H1 (cell line): ENCODE measurements around the gene PIAS1. TPM values are rescaled to one million over a fixed set of nuclear protein-coding genes. Genes with fewer than 3 reads are reported as not detected.
A peak's percentile ranks its signal among the peaks of the same experiment; 100 is the strongest.

ENCODE experiments used
- CTCF ChIA-PET: fragments of 300-600 bp; sonication (Branson Sonifier 250); formaldehyde crosslinking; loops from one replicate; lab custom pipeline; 2021; ENCODE audit not compliant: partially characterized antibody; lab: Charles Lee
- POLR2A ChIA-PET: fragments of 300-600 bp; sonication (Branson Sonifier 250); formaldehyde crosslinking; loops from one replicate; lab custom pipeline; 2021; ENCODE audit warnings: inconsistent platforms; ENCODE audit not compliant: partially characterized antibody; lab: Charles Lee
- DNase-seq, 2 experiments: peaks; one replicate each; pipeline versions ENCODE4 v3.0.0 to v3.0.0-alpha.2; 2010 to 2022; ENCODE audit warnings: low spot score in 2 of 2, low read depth in 1 of 2, mixed read lengths in 1 of 2
- FAIRE-seq: peaks from 2 replicates; lab custom pipeline; 2011; peaks lifted over from hg19 to GRCh38; lab: Jason Lieb, UNC
- H2AFZ ChIP-seq: 2 replicates; pipeline ENCODE4 v1.8.1; 2012; ENCODE audit warnings: low read length, inconsistent platforms
- H2AK5ac ChIP-seq: 2 replicates; pipeline ENCODE4 v1.6.1; 2013; ENCODE audit warnings: low read depth, low read length
- H2BK120ac ChIP-seq: replicated peaks from 2 replicates; pipeline ENCODE3; 2013; ENCODE audit warnings: low read depth, low read length, inconsistent platforms
- H2BK12ac ChIP-seq: 2 replicates; pipeline ENCODE4 v1.6.1; 2013; ENCODE audit warnings: low read depth, low read length
- H2BK15ac ChIP-seq: 2 replicates; pipeline ENCODE4 v1.6.1; 2013; ENCODE audit warnings: low read length
- H2BK20ac ChIP-seq: 2 replicates; pipeline ENCODE4 v1.6.1; 2013; ENCODE audit warnings: low read length
- H2BK5ac ChIP-seq: 2 replicates; pipeline ENCODE4 v1.6.1; 2013; ENCODE audit warnings: low read depth, low read length
- H3K14ac ChIP-seq: 2 replicates; pipeline ENCODE4 v1.6.1; 2013; ENCODE audit warnings: inconsistent platforms; ENCODE audit not compliant: insufficient read length
- H3K18ac ChIP-seq: 2 replicates; pipeline ENCODE4 v1.6.1; 2013; ENCODE audit warnings: low read length; ENCODE audit errors: extremely low read depth
- H3K23ac ChIP-seq: 2 replicates; pipeline ENCODE4 v1.6.1; 2013; ENCODE audit warnings: inconsistent platforms; ENCODE audit not compliant: insufficient read length
- H3K23me2 ChIP-seq: 2 replicates; pipeline ENCODE4 v1.6.1; 2013; ENCODE audit warnings: low read depth, low read length
- H3K27ac ChIP-seq: 2 replicates; pipeline ENCODE4 v1.6.1; 2011; ENCODE audit warnings: low read depth, low read length, inconsistent platforms
- H3K27me3 ChIP-seq, 4 experiments: replicated peaks in 1 of 4; 1 replicate in 1 of 4; 2 replicates in 3 of 4; pipeline versions ENCODE4 v1.6.1 to v1.8.1; 2011 to 2013; ENCODE audit warnings: low read length in 3 of 4, mild to moderate bottlenecking in 3 of 4, inconsistent platforms in 2 of 4, mixed read lengths in 2 of 4, moderate library complexity in 1 of 4; ENCODE audit not compliant: control insufficient read depth in 3 of 4, insufficient read depth in 3 of 4; ENCODE audit errors: extremely low read depth in 1 of 4
- H3K36me3 ChIP-seq, 4 experiments: 2 replicates each; pipeline versions ENCODE4 v1.6.1 to v1.8.1; 2011 to 2013; ENCODE audit warnings: mild to moderate bottlenecking in 4 of 4, low read length in 3 of 4, moderate library complexity in 2 of 4, control low read depth in 1 of 4, inconsistent platforms in 1 of 4; ENCODE audit not compliant: insufficient read depth in 4 of 4, control insufficient read depth in 2 of 4
- H3K4ac ChIP-seq: replicated peaks from 2 replicates; pipeline ENCODE3; 2013; ENCODE audit warnings: low read length, low read depth, mixed read lengths, inconsistent platforms; ENCODE audit not compliant: insufficient read length
- H3K4me1 ChIP-seq, 4 experiments: replicated peaks in 1 of 4; 1 replicate in 1 of 4; 2 replicates in 3 of 4; pipeline versions ENCODE4 v1.6.1 to v1.8.1; 2011 to 2013; ENCODE audit warnings: low read length in 3 of 4, inconsistent platforms in 2 of 4, mixed read lengths in 1 of 4; ENCODE audit not compliant: insufficient read depth in 4 of 4, control insufficient read depth in 3 of 4
- H3K4me2 ChIP-seq, 2 experiments: 2 replicates each; pipeline versions ENCODE4 v1.6.1 to v1.8.1; 2011 to 2013; ENCODE audit warnings: low read depth in 2 of 2, low read length in 2 of 2, control low read depth in 1 of 2, inconsistent platforms in 1 of 2, mild to moderate bottlenecking in 1 of 2; ENCODE audit not compliant: insufficient read depth in 1 of 2
- H3K4me3 ChIP-seq, 4 experiments: fragments of 200-600, 300-600 bp in 1 of 4; sonication (generic), shearing (Covaris generic), sonication (Bioruptor Twin) in 1 of 4; 2 replicates each; pipeline versions ENCODE4 v1.5.1 to v1.8.1; 2011 to 2016; ENCODE audit warnings: low read length in 4 of 4, low read depth in 3 of 4, control low read depth in 2 of 4, inconsistent platforms in 2 of 4, mild to moderate bottlenecking in 2 of 4, mixed read lengths in 1 of 4, moderate library complexity in 1 of 4; ENCODE audit not compliant: insufficient read depth in 2 of 4; ENCODE audit errors: extremely low read depth in 1 of 4
- H3K56ac ChIP-seq: replicated peaks from 2 replicates; pipeline ENCODE3; 2013; ENCODE audit warnings: low read depth, mild to moderate bottlenecking, mixed read lengths, low read length, inconsistent platforms; ENCODE audit not compliant: insufficient read length
- H3K79me1 ChIP-seq: 2 replicates; pipeline ENCODE4 v1.6.1; 2013; ENCODE audit warnings: low read depth, low read length, control low read depth
- H3K79me2 ChIP-seq, 2 experiments: 2 replicates each; pipeline versions ENCODE4 v1.6.1 to v1.8.1; 2012 to 2013; ENCODE audit warnings: low read length in 2 of 2, mild to moderate bottlenecking in 2 of 2, inconsistent platforms in 1 of 2; ENCODE audit not compliant: insufficient read depth in 2 of 2, control insufficient read depth in 1 of 2
- H3K9ac ChIP-seq, 4 experiments: replicated peaks in 1 of 4; 1 replicate in 1 of 4; 2 replicates in 3 of 4; pipeline versions ENCODE4 v1.6.1 to v1.8.1; 2011 to 2013; ENCODE audit warnings: low read depth in 3 of 4, low read length in 3 of 4, control low read depth in 2 of 4, mild to moderate bottlenecking in 2 of 4, moderate library complexity in 2 of 4, inconsistent platforms in 1 of 4; ENCODE audit errors: extremely low read depth in 1 of 4
- H3K9me3 ChIP-seq, 2 experiments: 2 replicates each; pipeline versions ENCODE4 v1.6.1 to v1.8.1; 2012 to 2013; ENCODE audit warnings: mild to moderate bottlenecking in 2 of 2, moderate library complexity in 2 of 2, control low read depth in 1 of 2, inconsistent platforms in 1 of 2, low read depth in 1 of 2, low read length in 1 of 2, mixed read lengths in 1 of 2; ENCODE audit not compliant: insufficient read depth in 2 of 2
- H4K20me1 ChIP-seq, 2 experiments: replicated peaks in 1 of 2; 2 replicates each; pipeline versions ENCODE3 to v1.8.1; 2011 to 2013; ENCODE audit warnings: inconsistent platforms in 2 of 2, low read length in 2 of 2, mild to moderate bottlenecking in 1 of 2; ENCODE audit not compliant: insufficient read depth in 2 of 2, control insufficient read depth in 1 of 2
- H4K5ac ChIP-seq: 2 replicates; pipeline ENCODE4 v1.6.1; 2013; ENCODE audit warnings: low read length, low read depth, mixed read lengths, inconsistent platforms; ENCODE audit not compliant: insufficient read length
- H4K8ac ChIP-seq: 2 replicates; pipeline ENCODE4 v1.8.0; 2013; ENCODE audit warnings: mild to moderate bottlenecking, moderate library complexity, low read length, inconsistent platforms; ENCODE audit not compliant: insufficient read depth; ENCODE audit errors: extremely low read depth
- H4K91ac ChIP-seq: replicated peaks from 2 replicates; pipeline ENCODE3; 2013; ENCODE audit warnings: low read length, mixed read lengths, inconsistent platforms; ENCODE audit not compliant: insufficient read length
- RNF2 ChIP-seq: fragments of 200-900, 300-1000 bp; sonication (generic); IDR thresholded peaks from 2 replicates; pipeline ENCODE4 v1.7.1; 2016; ENCODE audit warnings: borderline replicate concordance, low read depth, mild to moderate bottlenecking, antibody characterized with exemption, low read length; ENCODE audit not compliant: poor library complexity, severe bottlenecking; ENCODE audit errors: missing control alignments
- TEAD4 ChIP-seq: IDR thresholded peaks from 2 replicates; pipeline ENCODE4 v1.6.1; 2012; ENCODE audit warnings: low read depth, low read length, inconsistent platforms, mixed read lengths
- WGBS, 2 experiments: shearing (Covaris generic) in 1 of 2; methylation state at CpG; one replicate each; pipeline versions ENCODE4 v1.1.6 to v1.1.7; 2013 to 2015; ENCODE audit warnings: low lambda C conversion rate in 2 of 2, mixed read lengths in 2 of 2, inconsistent platforms in 1 of 2, low coverage in 1 of 2, missing lambda C conversion rate in 1 of 2; ENCODE audit not compliant: insufficient replicate concordance in 2 of 2, insufficient coverage in 1 of 2, insufficient read length in 1 of 2; ENCODE audit errors: extremely low coverage in 1 of 2, missing lambda C conversion rate in 1 of 2; 5-methylcytosine and 5-hydroxymethylcytosine counted together
- polyA plus RNA-seq, 7 experiments: library from polyadenylated mRNA; depleted of rRNA in 3 of 7; stranded (reverse) in 5 of 7; unstranded in 2 of 7; fragments of >200 nt in 5 of 7; fragments of 200-250 nt in 2 of 7; gene quantifications; 1 replicate in 5 of 7; 2 replicates in 1 of 7; 4 replicates in 1 of 7; pipeline versions ENCODE4 v1.2.1 to v1.2.3, GENCODE V29; 2011 to 2013; ENCODE audit warnings: missing spikeins in 2 of 7, mixed read lengths in 2 of 7
- total RNA-seq: library from RNA; stranded (reverse); fragmentation: NEBNext Ultra II Directional; extraction: Animal tissue kit (Norgen Biotek cat#: 25700); gene quantifications from 2 replicates; pipeline ENCODE4 v1.2.1, GENCODE V29; 2021

The PIAS1 gene
- total and polyA plus RNA-seq, 2 of the 8 experiments (the other 6 are each of a cell fraction or from before 2014, with no cell fraction given), result 30.8 to 34.5 TPM

DNA sequence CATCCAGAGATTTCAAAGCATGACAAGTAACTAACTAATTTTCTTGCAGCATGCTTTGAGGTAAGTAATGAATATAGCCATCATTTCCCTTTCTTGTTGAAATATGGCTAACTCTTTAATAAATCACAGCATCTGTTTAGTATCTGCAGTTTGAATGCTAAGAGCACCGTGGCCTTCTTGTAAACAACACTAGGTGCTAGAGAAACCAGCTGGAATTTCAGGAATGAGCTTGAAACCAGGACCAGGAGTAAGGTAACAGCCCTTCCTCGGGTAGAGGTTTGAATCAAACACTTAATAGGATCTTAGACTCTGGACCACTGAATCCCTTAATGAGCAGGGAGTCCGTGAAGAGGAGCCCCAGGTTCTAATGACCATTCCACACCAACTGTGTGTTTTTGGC lies 137.4 kb downstream of the PIAS1 start:
- Histone ChIP-seq H3K23me2 (no peaks in the 10 kb centered on the region), H4K91ac (no peak overlapping the region), H3K79me2 (no peaks in the 10 kb centered on the region), H2AFZ (no peak overlapping the region), H2BK15ac (no peak overlapping the region), H4K5ac (no peak overlapping the region), H2BK5ac (no peak overlapping the region), H2BK20ac (no peak overlapping the region), H3K27ac (no peak overlapping the region), H3K27me3 (no peaks in the 10 kb centered on the region), H3K36me3 (peaks cover 0 to 29% (median 18%) of the 10 kb centered on the region in 4 experiments; a peak in 5 of 8 replicates), H3K14ac (no peak overlapping the region), H3K4me2 (no peak overlapping the region), H3K56ac (no peak overlapping the region), H3K9me3 (no peaks in the 10 kb centered on the region), H2AK5ac (no peak overlapping the region), H3K18ac (no peak overlapping the region), H3K23ac (no peak overlapping the region), H3K79me1 (no peaks in the 10 kb centered on the region), H2BK120ac (no peak overlapping the region), H3K4me1 (no peaks in the 10 kb centered on the region; a peak in 1 of 7 replicates), H2BK12ac (no peak overlapping the region), H3K4ac (no peak overlapping the region), H3K4me3 (no peak overlapping the region), H3K9ac (no peak overlapping the region), H4K20me1 (peaks cover under 1 to 2% of the 10 kb centered on the region in 2 experiments), H4K8ac (no peak overlapping the region)
- 85% methylated on average over 3 of the region's 3 CpGs; no CpG with 5 or more reads in 1 of the 2 experiments for WGBS, 2 experiments
- ChIA-PET POLR2A (interaction anchor here (0.8 to 1.0 kb wide), 2 partner anchors 12 to 19 kb away, joined by 3 to 5 read pairs; no protein-coding TSS in a partner anchor), CTCF (interaction anchor here (0.6 to 11.6 kb wide), 6 partner anchors 10 to 354 kb away, joined by 3 to 101 read pairs (median 6); no protein-coding TSS in a partner anchor)
- DNase-seq, result no peak
- peak; percentile 48 for FAIRE-seq
- TF ChIP-seq RNF2, result no peak
- TF ChIP-seq TEAD4, result peak; percentile 93
